Fibroblast of lung (primary cell): ENCODE measurements around the gene FARP1.

Source experiments
- CTCF ChIP-seq, 2 donors: IDR thresholded peaks in 1 of 2; conservative IDR thresholded peaks in 1 of 2; 1 replicate in 1 of 2; 2 replicates in 1 of 2; pipeline ENCODE4 v1.5.1; 2011 to 2012; ENCODE audit warnings: low read length in 2 of 2, control low read depth in 1 of 2, inconsistent platforms in 1 of 2, low read depth in 1 of 2, mild to moderate bottlenecking in 1 of 2
- EZH2 ChIP-seq: IDR thresholded peaks from 2 replicates; pipeline ENCODE4 v1.5.1; 2012; ENCODE audit warnings: low read length, control low read depth, mild to moderate bottlenecking; ENCODE audit errors: missing control alignments

- TF ChIP-seq CTCF (conservative IDR thresholded peaks at IDR 0.05 in 1 of 2, IDR thresholded peaks at IDR 0.05 in 1 of 2; ENCODE audit: low read depth in 1 of 2, low read length in 2 of 2) (no peak), EZH2 (no peak)
These were observed 260.2 kb downstream of the FARP1 start for GRCh38 chr13:98403076-98403475.
